ENCODE results near the gene ATP2B1. TPM values are rescaled to one million over a fixed set of nuclear protein-coding genes. Genes with fewer than 3 reads are reported as not detected.
"Not testable (repeated sequence)": the region's sequence is repeated elsewhere in the genome, so short reads cannot be mapped to it uniquely, and the experiment has no call there.

The ATP2B1 gene
- total RNA-seq, 1 donor from 2014 or later = 61.2 TPM

DNA sequence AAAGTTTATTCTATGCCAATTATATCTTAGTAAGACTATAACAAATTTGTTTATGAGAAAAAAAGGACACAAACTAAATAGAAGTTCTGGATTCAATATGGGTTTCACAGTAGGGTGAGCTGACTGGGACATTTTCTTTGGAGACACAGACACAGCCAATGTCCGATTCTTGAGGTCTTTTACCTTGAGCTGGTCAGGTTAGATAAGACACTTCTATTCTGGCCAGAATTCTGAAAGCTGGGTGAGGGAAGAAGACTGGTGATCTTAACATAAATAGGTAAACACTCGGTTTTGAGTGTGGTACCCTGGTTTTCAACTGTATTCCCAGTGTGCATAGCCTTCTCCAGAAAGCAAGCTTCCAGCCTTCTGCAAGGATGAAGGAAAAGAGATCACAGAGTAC lies 10.0 kb downstream of the ATP2B1 start:
- Mint-ChIP-seq H3K27ac (ENCODE audit: unreplicated experiment) (no peak overlapping the region), H3K36me3 (ENCODE audit: unreplicated experiment) (no peaks in the 10 kb centered on the region), H3K9me3 (ENCODE audit: unreplicated experiment) (no peaks in the 10 kb centered on the region), H3K4me3 (ENCODE audit: unreplicated experiment) (no peak overlapping the region), H3K27me3 (ENCODE audit: unreplicated experiment) (no peaks in the 10 kb centered on the region), H3K4me1 (ENCODE audit: low read depth, unreplicated experiment) (no peaks in the 10 kb centered on the region)
- TF ChIP-seq, protein P1, sequence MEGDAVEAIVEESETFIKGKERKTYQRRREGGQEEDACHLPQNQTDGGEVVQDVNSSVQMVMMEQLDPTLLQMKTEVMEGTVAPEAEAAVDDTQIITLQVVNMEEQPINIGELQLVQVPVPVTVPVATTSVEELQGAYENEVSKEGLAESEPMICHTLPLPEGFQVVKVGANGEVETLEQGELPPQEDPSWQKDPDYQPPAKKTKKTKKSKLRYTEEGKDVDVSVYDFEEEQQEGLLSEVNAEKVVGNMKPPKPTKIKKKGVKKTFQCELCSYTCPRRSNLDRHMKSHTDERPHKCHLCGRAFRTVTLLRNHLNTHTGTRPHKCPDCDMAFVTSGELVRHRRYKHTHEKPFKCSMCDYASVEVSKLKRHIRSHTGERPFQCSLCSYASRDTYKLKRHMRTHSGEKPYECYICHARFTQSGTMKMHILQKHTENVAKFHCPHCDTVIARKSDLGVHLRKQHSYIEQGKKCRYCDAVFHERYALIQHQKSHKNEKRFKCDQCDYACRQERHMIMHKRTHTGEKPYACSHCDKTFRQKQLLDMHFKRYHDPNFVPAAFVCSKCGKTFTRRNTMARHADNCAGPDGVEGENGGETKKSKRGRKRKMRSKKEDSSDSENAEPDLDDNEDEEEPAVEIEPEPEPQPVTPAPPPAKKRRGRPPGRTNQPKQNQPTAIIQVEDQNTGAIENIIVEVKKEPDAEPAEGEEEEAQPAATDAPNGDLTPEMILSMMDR (IDR thresholded peaks at IDR 0.05; ENCODE audit: partially characterized antibody, unreplicated experiment) = no peak
- no peak for DNase-seq

DNA sequence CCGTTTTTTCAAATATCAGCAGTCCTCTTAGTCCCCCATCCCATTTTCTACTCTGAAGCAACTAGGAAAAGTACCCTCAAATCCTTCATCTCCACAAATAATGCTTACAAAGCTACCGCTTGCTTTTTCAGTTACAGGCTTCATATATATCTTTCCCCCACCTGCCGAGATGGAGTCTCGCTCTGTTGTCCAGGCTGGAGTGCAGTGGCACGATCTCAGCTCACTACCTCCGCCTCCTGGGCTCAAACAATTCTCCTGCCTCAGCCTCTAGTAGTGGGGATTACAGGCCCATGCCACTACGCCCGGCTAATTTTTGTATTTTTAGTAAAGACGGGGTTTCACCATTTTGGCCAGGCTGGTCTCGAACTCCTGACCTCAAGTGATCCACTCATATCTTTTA lies 10.9 kb downstream of the ATP2B1 start:
- not testable (repeated sequence) for H3K4me1 Mint-ChIP-seq (ENCODE audit: low read depth, unreplicated experiment); H3K4me3 Mint-ChIP-seq (ENCODE audit: unreplicated experiment)

DNA sequence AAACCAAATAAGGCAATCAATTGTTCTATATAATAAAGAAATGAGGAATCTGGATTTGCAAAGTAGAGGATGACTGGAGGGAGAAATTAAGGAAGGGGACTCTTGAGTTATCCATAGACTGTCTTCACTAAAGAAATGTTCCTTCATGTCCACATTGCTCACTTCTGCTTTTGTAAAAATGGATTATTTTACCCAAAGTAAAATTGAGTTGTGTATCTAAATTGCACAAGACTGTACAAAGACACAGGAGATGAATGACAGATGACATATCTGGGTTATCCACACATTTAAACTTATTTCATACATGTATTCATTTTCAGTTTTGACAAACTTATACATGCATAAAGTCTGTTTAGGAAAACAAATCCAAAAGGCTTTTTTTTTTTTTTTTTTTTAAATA lies 11.3 kb downstream of the ATP2B1 start:
- no peaks in the 10 kb centered on the region for H3K36me3 Mint-ChIP-seq (ENCODE audit: unreplicated experiment)
- DNase-seq = no peak

More for the DNA sequence above, 10.9 kb downstream of the ATP2B1 start:
- DNase-seq; H3K27ac Mint-ChIP-seq (ENCODE audit: unreplicated experiment); H3K27me3 Mint-ChIP-seq (ENCODE audit: unreplicated experiment); H3K9me3 Mint-ChIP-seq (ENCODE audit: unreplicated experiment); H3K36me3 Mint-ChIP-seq (ENCODE audit: unreplicated experiment): not testable (repeated sequence)

DNA sequence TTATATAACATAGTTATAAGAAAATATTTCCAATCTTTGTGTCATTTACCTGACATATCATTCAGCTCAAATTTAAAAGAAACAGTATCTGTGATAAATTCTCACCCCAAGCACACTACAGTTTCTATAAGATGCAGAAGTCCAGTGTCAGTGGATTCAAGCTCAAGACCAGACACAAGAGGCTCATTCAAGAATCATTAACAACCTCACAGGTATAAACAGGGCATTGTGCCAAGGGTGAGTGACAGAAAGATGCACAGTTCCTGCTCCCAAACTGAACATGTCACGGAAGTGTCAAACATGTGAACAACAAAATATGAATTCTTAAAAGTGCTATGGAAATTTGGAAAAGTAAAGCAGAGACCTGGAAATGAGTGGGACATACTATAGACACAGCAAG lies 12.8 kb downstream of the ATP2B1 start:
- peaks cover 2% of the 10 kb centered on the region for H3K9me3 Mint-ChIP-seq (ENCODE audit: unreplicated experiment)
- no peaks in the 10 kb centered on the region for H3K27me3 Mint-ChIP-seq (ENCODE audit: unreplicated experiment)
- no peaks in the 10 kb centered on the region for H3K36me3 Mint-ChIP-seq (ENCODE audit: unreplicated experiment)
- peaks cover 10% of the 10 kb centered on the region for H3K4me1 Mint-ChIP-seq (ENCODE audit: low read depth, unreplicated experiment)
- no peak for DNase-seq
- no peak overlapping the region for H3K4me3 Mint-ChIP-seq (ENCODE audit: unreplicated experiment)
- TF ChIP-seq, protein P1 (IDR thresholded peaks at IDR 0.05; ENCODE audit: partially characterized antibody, unreplicated experiment) = no peak
- no peak overlapping the region for H3K27ac Mint-ChIP-seq (ENCODE audit: unreplicated experiment)

More for the DNA sequence above, 11.3 kb downstream of the ATP2B1 start:
- H3K9me3 Mint-ChIP-seq (ENCODE audit: unreplicated experiment) = no peaks in the 10 kb centered on the region
- H3K27ac Mint-ChIP-seq (ENCODE audit: unreplicated experiment) = no peak overlapping the region
- no peaks in the 10 kb centered on the region for H3K4me1 Mint-ChIP-seq (ENCODE audit: low read depth, unreplicated experiment)
- no peak overlapping the region for H3K4me3 Mint-ChIP-seq (ENCODE audit: unreplicated experiment)
- no peaks in the 10 kb centered on the region for H3K27me3 Mint-ChIP-seq (ENCODE audit: unreplicated experiment)
- TF ChIP-seq, protein P1 (IDR thresholded peaks at IDR 0.05; ENCODE audit: partially characterized antibody, unreplicated experiment) = no peak

DNA sequence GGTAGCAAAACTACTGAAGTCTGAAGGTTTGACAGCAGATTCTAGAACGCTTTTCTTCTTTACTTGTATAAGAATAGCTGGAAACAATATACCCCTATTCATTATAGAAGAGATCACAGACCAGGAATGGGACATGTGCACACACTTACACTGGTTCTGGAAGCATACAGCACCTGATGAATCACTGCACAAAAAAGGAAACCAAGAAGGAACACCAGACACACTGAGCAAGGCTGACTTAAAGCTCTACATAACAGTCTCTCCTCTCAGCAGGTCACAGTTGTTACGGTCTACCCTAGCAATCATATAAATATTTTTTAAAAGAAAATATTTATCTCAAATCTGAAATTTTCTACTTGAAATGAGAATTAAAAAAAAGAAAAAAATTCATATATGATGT lies 13.5 kb downstream of the ATP2B1 start:
- Mint-ChIP-seq H3K9me3 (ENCODE audit: unreplicated experiment) (peaks cover 3% of the 10 kb centered on the region), H3K36me3 (ENCODE audit: unreplicated experiment) (no peaks in the 10 kb centered on the region), H3K27ac (ENCODE audit: unreplicated experiment) (no peak overlapping the region), H3K27me3 (ENCODE audit: unreplicated experiment) (no peaks in the 10 kb centered on the region), H3K4me3 (ENCODE audit: unreplicated experiment) (no peak overlapping the region), H3K4me1 (ENCODE audit: low read depth, unreplicated experiment) (peaks cover 16% of the 10 kb centered on the region)
- DNase-seq = no peak
- TF ChIP-seq, protein P1 (IDR thresholded peaks at IDR 0.05; ENCODE audit: partially characterized antibody, unreplicated experiment) = no peak

DNA sequence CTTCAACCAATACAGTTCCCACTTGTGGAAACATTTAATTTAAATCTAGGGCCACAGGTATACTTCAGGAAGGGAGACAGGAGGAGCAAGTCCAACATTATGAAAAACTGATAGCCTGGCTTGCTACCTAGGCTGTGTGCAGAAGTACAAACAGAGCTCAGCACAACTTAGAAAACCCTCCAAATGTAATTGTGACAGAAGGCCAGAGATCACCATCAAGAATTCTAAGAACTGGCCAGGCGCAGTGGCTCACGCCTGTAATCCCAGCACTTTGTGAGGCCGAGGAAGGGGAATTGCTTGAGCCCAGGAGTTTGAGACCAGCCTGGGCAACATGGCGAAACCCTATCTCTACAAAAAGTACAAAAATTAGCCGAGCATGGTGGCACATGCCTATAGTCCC lies 14.1 kb downstream of the ATP2B1 start:
- no peak overlapping the region for H3K27ac Mint-ChIP-seq (ENCODE audit: unreplicated experiment)
- no peaks in the 10 kb centered on the region for H3K36me3 Mint-ChIP-seq (ENCODE audit: unreplicated experiment)
- TF ChIP-seq, protein P1 (IDR thresholded peaks at IDR 0.05; ENCODE audit: partially characterized antibody, unreplicated experiment) = no peak
- H3K4me3 Mint-ChIP-seq (ENCODE audit: unreplicated experiment) = no peak overlapping the region
- H3K4me1 Mint-ChIP-seq (ENCODE audit: low read depth, unreplicated experiment) = peaks cover 17% of the 10 kb centered on the region
- no peak for DNase-seq
- H3K9me3 Mint-ChIP-seq (ENCODE audit: unreplicated experiment) = peaks cover 3% of the 10 kb centered on the region
- no peaks in the 10 kb centered on the region for H3K27me3 Mint-ChIP-seq (ENCODE audit: unreplicated experiment)
